ENCODE measurements around the gene FER1L5.

FER1L5 gene

DNA sequence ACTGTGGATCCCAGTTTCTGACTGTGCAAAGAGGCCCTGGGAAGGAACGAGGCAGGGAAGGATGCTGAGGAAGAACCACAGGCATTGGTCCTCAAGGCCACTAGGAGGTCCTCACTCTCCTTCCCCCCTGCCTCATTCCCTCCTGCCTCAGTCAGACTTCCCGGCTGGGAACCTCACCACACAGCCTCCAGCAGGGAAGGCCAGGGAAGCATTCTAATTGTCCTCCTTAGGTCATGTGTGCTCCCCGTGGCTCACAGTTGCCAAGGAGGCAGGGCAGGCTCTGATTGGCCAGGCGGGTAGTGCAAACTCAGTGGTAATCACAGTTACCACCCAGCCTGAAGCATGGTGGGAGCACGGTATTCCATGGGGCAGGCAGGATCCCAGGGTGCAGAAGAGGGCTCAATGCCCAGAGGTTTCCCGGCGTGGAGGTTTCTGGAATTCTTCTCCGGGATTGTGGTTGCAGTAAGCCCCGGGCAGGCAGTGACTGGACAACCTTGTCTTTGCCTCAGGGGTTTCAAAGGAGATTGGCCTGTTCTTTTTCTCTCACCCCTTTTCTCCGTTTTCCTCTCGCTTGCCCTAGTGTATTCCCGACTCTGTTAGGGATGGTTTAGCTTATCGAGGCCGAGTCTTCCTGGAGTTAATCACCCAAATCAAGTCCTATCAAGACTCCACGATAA lies 27.1 kb downstream of the FER1L5 start:
- POLR2A ChIA-PET = no interaction called here
- CTCF ChIA-PET = no interaction called here
- TF ChIP-seq, protein P1, sequence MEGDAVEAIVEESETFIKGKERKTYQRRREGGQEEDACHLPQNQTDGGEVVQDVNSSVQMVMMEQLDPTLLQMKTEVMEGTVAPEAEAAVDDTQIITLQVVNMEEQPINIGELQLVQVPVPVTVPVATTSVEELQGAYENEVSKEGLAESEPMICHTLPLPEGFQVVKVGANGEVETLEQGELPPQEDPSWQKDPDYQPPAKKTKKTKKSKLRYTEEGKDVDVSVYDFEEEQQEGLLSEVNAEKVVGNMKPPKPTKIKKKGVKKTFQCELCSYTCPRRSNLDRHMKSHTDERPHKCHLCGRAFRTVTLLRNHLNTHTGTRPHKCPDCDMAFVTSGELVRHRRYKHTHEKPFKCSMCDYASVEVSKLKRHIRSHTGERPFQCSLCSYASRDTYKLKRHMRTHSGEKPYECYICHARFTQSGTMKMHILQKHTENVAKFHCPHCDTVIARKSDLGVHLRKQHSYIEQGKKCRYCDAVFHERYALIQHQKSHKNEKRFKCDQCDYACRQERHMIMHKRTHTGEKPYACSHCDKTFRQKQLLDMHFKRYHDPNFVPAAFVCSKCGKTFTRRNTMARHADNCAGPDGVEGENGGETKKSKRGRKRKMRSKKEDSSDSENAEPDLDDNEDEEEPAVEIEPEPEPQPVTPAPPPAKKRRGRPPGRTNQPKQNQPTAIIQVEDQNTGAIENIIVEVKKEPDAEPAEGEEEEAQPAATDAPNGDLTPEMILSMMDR (IDR thresholded peaks at IDR 0.05; ENCODE audit: control extremely low read depth, extremely low read depth, low read depth, missing control alignments) = no peak
- DNase-seq (ENCODE audit: extremely low spot score) = no peak

DNA sequence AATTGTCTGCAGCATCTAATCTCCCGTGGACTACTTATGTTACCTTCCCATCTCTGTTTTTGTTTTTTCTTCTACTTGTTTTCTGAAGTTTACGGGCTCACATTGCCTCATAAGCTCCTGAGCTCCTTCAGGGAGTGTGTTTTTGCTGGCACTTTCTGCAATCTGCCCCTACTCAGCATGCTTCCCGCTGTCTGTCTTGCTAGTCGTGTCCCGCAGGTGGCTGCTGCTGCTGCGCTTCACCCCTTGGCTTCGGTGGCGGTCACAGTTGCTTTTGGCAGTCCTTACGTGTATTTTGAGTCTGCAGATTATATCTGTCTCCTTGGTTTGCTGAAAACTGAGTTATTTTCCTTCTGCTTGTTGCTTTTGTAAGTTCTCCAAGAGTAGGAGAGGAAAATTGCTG lies 37.3 kb downstream of the FER1L5 start:
- CTCF ChIA-PET = no interaction called here
- POLR2A ChIA-PET = no interaction called here
- TF ChIP-seq, protein P1 (IDR thresholded peaks at IDR 0.05; ENCODE audit: control extremely low read depth, extremely low read depth, low read depth, missing control alignments) = no peak
- DNase-seq (ENCODE audit: extremely low spot score) = no peak

GRCh38 chr2:96680561-96681141 lies 38.1 kb downstream of the FER1L5 start:
- DNase-seq (ENCODE audit: extremely low spot score) = no peak
- ChIA-PET POLR2A (no interaction called here), CTCF (no interaction called here)
- TF ChIP-seq, protein P1 (IDR thresholded peaks at IDR 0.05; ENCODE audit: control extremely low read depth, extremely low read depth, low read depth, missing control alignments) = no peak

GRCh38 chr2:96681540-96681939 lies 39.0 kb downstream of the FER1L5 start:
- TF ChIP-seq, protein P1 (IDR thresholded peaks at IDR 0.05; ENCODE audit: control extremely low read depth, extremely low read depth, low read depth, missing control alignments) = no peak
- CTCF ChIA-PET = interaction anchor here (0.9 kb wide), 1 partner anchor 119 kb away, joined by 3 read pairs; no protein-coding TSS in a partner anchor
- DNase-seq (ENCODE audit: extremely low spot score) = no peak
- POLR2A ChIA-PET = no interaction called here

DNA sequence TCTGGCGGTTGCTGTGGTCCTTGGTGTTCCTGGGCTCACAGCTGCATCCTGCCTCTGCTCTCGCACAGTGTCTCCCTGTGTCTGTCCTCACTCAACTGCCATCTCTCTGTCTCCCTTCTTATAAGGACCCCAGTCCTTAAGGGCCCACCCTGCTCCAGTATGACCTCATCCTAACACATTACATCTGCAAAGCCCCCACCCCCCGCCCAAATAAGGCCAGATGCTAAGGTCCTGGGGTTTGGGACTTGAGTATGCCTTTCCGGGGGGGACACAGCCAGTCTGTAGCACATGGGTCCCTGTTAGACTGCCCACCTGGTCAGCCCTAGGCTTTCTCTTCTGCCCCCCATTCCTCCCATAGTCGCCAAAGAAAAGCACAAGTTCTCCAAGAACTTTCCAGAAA lies 40.7 kb downstream of the FER1L5 start:
- DNase-seq (ENCODE audit: extremely low spot score) = no peak
- ChIA-PET POLR2A (no interaction called here), CTCF (interaction anchor here (1.4 kb wide), 1 partner anchor 10 kb away, joined by 3 read pairs; no protein-coding TSS in a partner anchor)
- TF ChIP-seq, protein P1 (IDR thresholded peaks at IDR 0.05; ENCODE audit: control extremely low read depth, extremely low read depth, low read depth, missing control alignments) = no peak

- POLR2A ChIA-PET = no interaction called here
Observed at GRCh38 chr2:96683972-96684820, 41.6 kb downstream of the FER1L5 start.

More at GRCh38 chr2:96683972-96684820, 41.6 kb downstream of the FER1L5 start:
- CTCF ChIA-PET = interaction anchor here (0.6 to 1.4 kb wide), 2 partner anchors 9 to 21 kb away, joined by 3 read pairs; no protein-coding TSS in a partner anchor
- DNase-seq (ENCODE audit: extremely low spot score) = no peak
- TF ChIP-seq, protein P1 (IDR thresholded peaks at IDR 0.05; ENCODE audit: control extremely low read depth, extremely low read depth, low read depth, missing control alignments) = no peak

Data from GM10248 (cell line).